Keratinocyte (primary cell): ENCODE measurements around the gene WDR7. TPM values are rescaled to one million over a fixed set of nuclear protein-coding genes. Genes with fewer than 3 reads are reported as not detected.

Experiments used
- DNase-seq: peaks from one replicate; pipeline ENCODE4 v3.0.0-alpha.2; 2011; ENCODE audit warnings: low read depth, missing footprints, low spot score
- FAIRE-seq: peaks from 2 replicates; lab custom pipeline; 2011; peaks lifted over from hg19 to GRCh38; lab: Jason Lieb, UNC
- H2AFZ ChIP-seq: 2 replicates; pipeline ENCODE4 v1.6.0; 2012; ENCODE audit warnings: low read length, control low read depth, inconsistent platforms; ENCODE audit not compliant: control insufficient read depth
- H3K27ac ChIP-seq: 2 replicates; pipeline ENCODE4 v1.5.1; 2011; ENCODE audit warnings: low read length; ENCODE audit not compliant: control insufficient read depth, insufficient read depth
- H3K27me3 ChIP-seq: 3 replicates; pipeline ENCODE4 v1.6.0; 2011; ENCODE audit warnings: low read length; ENCODE audit not compliant: control insufficient read depth, insufficient read depth; ENCODE audit errors: extremely low read depth
- H3K36me3 ChIP-seq, 2 experiments: 2 replicates in 1 of 2; 3 replicates in 1 of 2; pipeline ENCODE4 v1.5.1; 2011; ENCODE audit warnings: low read length in 2 of 2, mild to moderate bottlenecking in 1 of 2; ENCODE audit not compliant: control insufficient read depth in 2 of 2, insufficient read depth in 2 of 2; ENCODE audit errors: extremely low read depth in 1 of 2
- H3K4me1 ChIP-seq: 3 replicates; pipeline ENCODE4 v1.5.1; 2011; ENCODE audit warnings: low read length; ENCODE audit not compliant: control insufficient read depth, insufficient read depth; ENCODE audit errors: extremely low read depth
- H3K4me2 ChIP-seq: 3 replicates; pipeline ENCODE4 v1.6.0; 2011; ENCODE audit warnings: low read depth, low read length; ENCODE audit not compliant: control insufficient read depth, insufficient read depth; ENCODE audit errors: extremely low read depth
- H3K4me3 ChIP-seq, 3 experiments: fragments of 200-600 bp in 1 of 3; sonication (generic) in 1 of 3; 2 replicates in 2 of 3; 3 replicates in 1 of 3; pipeline ENCODE4 v1.5.1; 2011 to 2016; ENCODE audit warnings: low read length in 3 of 3, mild to moderate bottlenecking in 3 of 3, control low read depth in 2 of 3, inconsistent platforms in 1 of 3, low read depth in 1 of 3, mixed read lengths in 1 of 3, mixed run types in 1 of 3, moderate library complexity in 1 of 3; ENCODE audit not compliant: control insufficient read depth in 2 of 3, insufficient read depth in 2 of 3; ENCODE audit errors: extremely low read depth in 1 of 3
- H3K79me2 ChIP-seq: 2 replicates; pipeline ENCODE4 v1.6.0; 2012; ENCODE audit warnings: low read length; ENCODE audit not compliant: control insufficient read depth, insufficient read depth
- H3K9ac ChIP-seq: 3 replicates; pipeline ENCODE4 v1.6.0; 2011; ENCODE audit warnings: low read length; ENCODE audit not compliant: control insufficient read depth, insufficient read depth; ENCODE audit errors: extremely low read depth
- H3K9me1 ChIP-seq: 3 replicates; pipeline ENCODE4 v1.6.0; 2011; ENCODE audit warnings: low read length; ENCODE audit not compliant: control insufficient read depth, insufficient read depth; ENCODE audit errors: extremely low read depth
- H3K9me3 ChIP-seq: 2 replicates; pipeline ENCODE4 v1.5.1; 2012; ENCODE audit warnings: low read depth, low read length; ENCODE audit not compliant: control insufficient read depth
- H4K20me1 ChIP-seq: 3 replicates; pipeline ENCODE4 v1.6.0; 2011; ENCODE audit warnings: low read length; ENCODE audit not compliant: control insufficient read depth, insufficient read depth; ENCODE audit errors: extremely low read depth
- EZH2 ChIP-seq: IDR thresholded peaks from one replicate; pipeline ENCODE4 v1.6.1; 2012; ENCODE audit warnings: inconsistent platforms, mild to moderate bottlenecking, low read length, moderate library complexity
- dilution Hi-C: fragments of 300-500 bp; cut with MboI; formaldehyde crosslinking; loops from one replicate; pipeline ENCODE4 v1.7.0; 2020; ENCODE audit warnings: low sequenced_read_pairs; ENCODE audit not compliant: extremely low pct_ligation_motif_present
- polyA plus RNA-seq, 5 experiments: library from polyadenylated mRNA; depleted of rRNA in 3 of 5; stranded (reverse) in 3 of 5; stranded (forward) in 1 of 5; unstranded in 1 of 5; fragments of >200 nt; gene quantifications; 1 replicate in 1 of 5; 2 replicates in 3 of 5; 3 replicates in 1 of 5; pipeline versions ENCODE4 v1.2.1 to v1.2.3, GENCODE V29; 2011 to 2012; ENCODE audit warnings: missing spikeins in 2 of 5, low read depth in 1 of 5, low replicate concordance in 1 of 5
- TF ChIP-seq, protein P1 (sequence below), 3 experiments: IDR thresholded peaks in 1 of 3; conservative IDR thresholded peaks in 1 of 3; optimal IDR thresholded peaks in 1 of 3; 2 replicates in 2 of 3; 3 replicates in 1 of 3; pipeline versions ENCODE3 to v1.5.1; 2011; ENCODE audit warnings: low read length in 3 of 3, mild to moderate bottlenecking in 3 of 3, moderate library complexity in 2 of 3, control low read depth in 1 of 3, inconsistent platforms in 1 of 3; ENCODE audit not compliant: insufficient read depth in 2 of 3; ENCODE audit errors: extremely low read depth in 1 of 3

WDR7 gene
- polyA plus RNA-seq, 1 donor (not counting 4 experiments of a cell fraction or from before 2014, with no cell fraction given): 6.9 TPM

DNA sequence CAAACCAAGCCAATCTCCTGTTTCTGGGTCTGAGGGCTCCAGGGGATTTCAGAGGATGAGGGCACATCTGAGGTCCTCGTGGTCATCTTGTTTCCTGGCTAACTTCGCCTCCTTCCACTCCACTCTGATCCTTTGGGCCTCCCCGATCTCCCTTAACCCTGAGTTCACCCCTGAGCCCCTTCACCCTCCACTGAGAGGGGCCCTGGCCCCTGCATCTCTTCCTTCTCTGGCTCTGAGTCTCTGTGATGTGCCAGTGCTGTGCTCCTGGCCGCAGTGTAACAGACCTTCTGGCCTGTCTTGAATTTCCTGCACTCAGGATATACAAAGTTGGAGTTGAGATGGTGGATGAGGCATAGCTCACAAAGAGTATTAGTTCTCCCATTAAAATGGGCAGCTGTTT is 411.0 kb downstream of the WDR7 start:
- FAIRE-seq (no peak), DNase-seq (no peak)
- Histone ChIP-seq H3K4me1 (no peaks in the 10 kb centered on the region), H3K27ac (no peak overlapping the region), H3K36me3 (no peaks in the 10 kb centered on the region), H3K9me3 (no peaks in the 10 kb centered on the region), H4K20me1 (no peaks in the 10 kb centered on the region), H3K9me1 (no peaks in the 10 kb centered on the region), H3K4me2 (no peak overlapping the region), H3K79me2 (no peaks in the 10 kb centered on the region), H3K4me3 (no peak overlapping the region), H3K27me3 (no peaks in the 10 kb centered on the region), H2AFZ (no peak overlapping the region), H3K9ac (no peak overlapping the region)
- no peak for TF ChIP-seq EZH2
- TF ChIP-seq, protein P1, sequence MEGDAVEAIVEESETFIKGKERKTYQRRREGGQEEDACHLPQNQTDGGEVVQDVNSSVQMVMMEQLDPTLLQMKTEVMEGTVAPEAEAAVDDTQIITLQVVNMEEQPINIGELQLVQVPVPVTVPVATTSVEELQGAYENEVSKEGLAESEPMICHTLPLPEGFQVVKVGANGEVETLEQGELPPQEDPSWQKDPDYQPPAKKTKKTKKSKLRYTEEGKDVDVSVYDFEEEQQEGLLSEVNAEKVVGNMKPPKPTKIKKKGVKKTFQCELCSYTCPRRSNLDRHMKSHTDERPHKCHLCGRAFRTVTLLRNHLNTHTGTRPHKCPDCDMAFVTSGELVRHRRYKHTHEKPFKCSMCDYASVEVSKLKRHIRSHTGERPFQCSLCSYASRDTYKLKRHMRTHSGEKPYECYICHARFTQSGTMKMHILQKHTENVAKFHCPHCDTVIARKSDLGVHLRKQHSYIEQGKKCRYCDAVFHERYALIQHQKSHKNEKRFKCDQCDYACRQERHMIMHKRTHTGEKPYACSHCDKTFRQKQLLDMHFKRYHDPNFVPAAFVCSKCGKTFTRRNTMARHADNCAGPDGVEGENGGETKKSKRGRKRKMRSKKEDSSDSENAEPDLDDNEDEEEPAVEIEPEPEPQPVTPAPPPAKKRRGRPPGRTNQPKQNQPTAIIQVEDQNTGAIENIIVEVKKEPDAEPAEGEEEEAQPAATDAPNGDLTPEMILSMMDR (optimal IDR thresholded peaks at IDR 0.05 in 1 of 3, IDR thresholded peaks at IDR 0.05 in 1 of 3, conservative IDR thresholded peaks at IDR 0.05 in 1 of 3; ENCODE audit: extremely low read depth in 1 of 3, insufficient read depth in 2 of 3, low read length in 3 of 3): no peak
- dilution Hi-C loops: no loop called here

- Histone ChIP-seq H4K20me1 (no peaks in the 10 kb centered on the region), H3K27ac (no peak overlapping the region), H3K9me3 (no peaks in the 10 kb centered on the region), H3K79me2 (no peaks in the 10 kb centered on the region), H3K27me3 (no peaks in the 10 kb centered on the region), H3K9me1 (no peaks in the 10 kb centered on the region), H3K4me3 (no peak overlapping the region), H3K4me1 (no peaks in the 10 kb centered on the region), H3K9ac (no peak overlapping the region), H3K4me2 (no peak overlapping the region), H2AFZ (no peak overlapping the region), H3K36me3 (no peaks in the 10 kb centered on the region)
- dilution Hi-C loops: no loop called here
- FAIRE-seq: no peak
- no peak for DNase-seq
- TF ChIP-seq, protein P1 (optimal IDR thresholded peaks at IDR 0.05 in 1 of 3, IDR thresholded peaks at IDR 0.05 in 1 of 3, conservative IDR thresholded peaks at IDR 0.05 in 1 of 3; ENCODE audit: extremely low read depth in 1 of 3, insufficient read depth in 2 of 3, low read length in 3 of 3): no peak
- TF ChIP-seq EZH2: no peak
These were observed 411.7 kb downstream of the WDR7 start for GRCh38 chr18:57062844-57063243.
